UCSD-AML1 (cell line): ENCODE data around the gene STAT4.
A peak's percentile ranks its signal among the peaks of the same experiment; 100 is the strongest.
"Not testable (repeated sequence)": the region's sequence is repeated elsewhere in the genome, so short reads cannot be mapped to it uniquely, and the experiment has no call there.

Experiments used
- DNase-seq: peaks from one replicate; lab custom pipeline; 2025; ENCODE audit not compliant: unreplicated experiment; lab: John Stamatoyannopoulos, UW

STAT4 gene

GRCh38 chr2:190996947-190997346 is 153.8 kb downstream of the STAT4 start:
- DNase-seq = no peak

DNA sequence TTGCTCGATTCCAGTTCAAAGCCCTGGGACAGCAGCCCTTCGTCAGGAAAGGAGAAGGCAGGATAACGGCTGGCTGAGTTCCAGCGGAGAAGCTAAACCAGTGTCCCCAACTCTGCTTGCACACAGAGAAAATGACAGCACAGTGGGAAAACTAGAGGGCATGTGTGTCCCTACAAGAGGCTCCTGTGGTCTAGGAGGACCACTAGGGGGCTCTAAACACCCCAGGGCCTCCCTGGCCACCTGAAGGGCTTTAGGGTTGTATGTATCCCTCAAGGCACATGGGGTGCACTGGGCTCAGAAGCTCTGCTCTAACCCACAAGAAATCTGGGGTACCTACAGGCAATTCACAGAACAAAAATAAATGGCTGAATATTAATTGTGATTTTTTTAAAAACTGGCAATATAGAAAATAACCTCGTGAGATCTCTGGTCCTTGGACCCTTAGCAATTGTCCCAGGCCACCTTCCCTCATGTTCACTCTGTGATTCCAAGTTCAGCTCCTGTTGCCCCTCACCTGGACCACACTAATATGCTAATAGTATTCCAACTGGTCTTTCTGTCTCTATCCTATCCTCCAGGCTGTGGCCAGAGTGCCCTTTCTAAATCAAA is 154.4 kb downstream of the STAT4 start:
- peak; percentile 28 for DNase-seq

DNA sequence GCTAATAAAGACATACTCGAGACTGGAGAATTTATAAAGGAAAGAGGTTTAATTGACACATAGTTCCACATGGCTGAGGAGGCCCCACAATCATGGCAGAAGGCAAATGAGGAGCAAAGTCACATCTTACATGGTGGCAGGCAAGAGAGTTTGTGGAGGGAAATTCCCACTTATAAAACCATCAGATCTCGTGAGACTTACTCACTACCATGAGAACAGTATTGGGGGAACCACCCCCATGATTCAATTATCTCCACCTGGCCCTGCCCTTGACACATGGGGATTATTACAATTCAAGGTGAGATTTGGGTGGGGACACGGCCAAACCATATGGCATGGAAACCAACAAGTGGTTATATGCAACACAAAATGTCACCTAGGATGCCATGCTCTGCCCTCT is 155.5 kb downstream of the STAT4 start:
- DNase-seq = not testable (repeated sequence)

GRCh38 chr2:190994148-190994547 is 156.6 kb downstream of the STAT4 start:
- DNase-seq = no peak

DNA sequence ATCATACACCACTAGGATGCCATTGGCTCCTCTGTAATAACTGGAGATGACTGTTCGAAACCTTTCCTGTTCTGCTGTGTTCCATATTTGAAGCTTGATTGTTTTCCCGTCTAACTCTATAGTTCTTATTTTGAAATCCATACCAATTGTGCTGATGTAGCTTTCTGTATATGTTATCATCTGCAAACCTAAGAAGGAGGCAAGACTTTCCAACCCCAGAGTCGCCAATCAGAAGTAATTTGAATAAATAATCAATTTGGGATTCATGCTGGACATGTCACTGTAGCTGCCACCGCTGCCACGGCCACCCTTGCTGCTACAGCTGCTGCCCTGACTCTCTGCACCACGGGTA is 157.5 kb downstream of the STAT4 start:
- no peak for DNase-seq

DNA sequence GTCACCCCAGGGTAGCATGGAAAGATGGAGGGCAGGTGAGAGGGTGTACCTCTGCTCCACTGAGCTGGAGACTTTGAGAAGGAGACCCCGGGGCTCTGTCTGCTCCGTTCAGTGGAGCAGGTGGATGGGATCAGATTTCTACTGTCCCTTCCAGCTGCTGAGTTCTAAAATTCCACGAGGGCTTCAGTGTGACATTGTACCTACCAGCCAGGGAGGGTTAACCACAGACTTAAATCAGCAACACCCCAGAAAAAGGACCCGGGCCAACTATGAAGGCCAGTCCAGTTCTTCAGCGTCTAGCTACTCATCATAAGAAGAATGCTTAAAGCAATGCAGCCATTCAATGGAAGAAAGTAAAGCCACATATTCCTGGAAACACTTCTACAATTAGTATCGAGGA is 160.7 kb downstream of the STAT4 start:
- no peak for DNase-seq

DNA sequence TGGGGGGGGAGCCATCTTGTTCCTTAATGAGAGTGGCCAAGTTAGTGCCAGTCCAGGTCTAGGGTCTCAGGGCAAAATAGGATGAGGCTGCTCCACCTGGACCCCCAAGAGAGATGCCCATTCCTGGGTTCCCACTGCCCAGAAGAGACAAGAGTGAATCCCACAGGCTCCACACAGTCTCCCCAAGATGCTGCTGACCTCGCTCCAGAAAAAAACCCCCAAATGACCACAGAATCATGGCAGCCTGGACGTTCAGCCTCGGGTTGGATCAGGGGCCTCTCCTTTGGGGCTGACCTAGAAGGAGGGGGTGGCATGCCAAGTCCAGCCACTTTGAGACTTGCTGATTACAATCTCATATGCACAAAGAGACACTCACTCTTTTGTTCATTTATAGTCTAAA is 161.9 kb downstream of the STAT4 start:
- DNase-seq = no peak

- DNase-seq = no peak
Observed at GRCh38 chr2:190987938-190988337, 162.9 kb downstream of the STAT4 start.

DNA sequence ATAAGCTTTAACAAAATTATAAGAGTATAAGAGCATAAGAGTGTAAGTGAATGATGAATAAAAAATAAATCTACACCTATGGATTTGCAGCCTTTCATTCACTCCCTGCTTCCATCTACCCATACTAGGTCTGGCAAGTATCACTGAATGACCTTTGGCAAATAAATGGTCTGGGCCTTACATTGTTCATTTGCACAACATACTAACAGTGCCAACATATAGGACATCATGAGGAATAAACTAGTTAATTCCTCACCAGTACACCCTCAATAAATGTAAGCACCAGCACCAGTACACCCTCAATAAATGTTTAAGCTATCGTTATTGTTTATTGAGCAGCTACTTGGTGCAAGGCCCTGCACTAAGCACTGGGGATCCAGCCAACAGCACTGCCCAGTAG is 163.7 kb downstream of the STAT4 start:
- no peak for DNase-seq

DNA sequence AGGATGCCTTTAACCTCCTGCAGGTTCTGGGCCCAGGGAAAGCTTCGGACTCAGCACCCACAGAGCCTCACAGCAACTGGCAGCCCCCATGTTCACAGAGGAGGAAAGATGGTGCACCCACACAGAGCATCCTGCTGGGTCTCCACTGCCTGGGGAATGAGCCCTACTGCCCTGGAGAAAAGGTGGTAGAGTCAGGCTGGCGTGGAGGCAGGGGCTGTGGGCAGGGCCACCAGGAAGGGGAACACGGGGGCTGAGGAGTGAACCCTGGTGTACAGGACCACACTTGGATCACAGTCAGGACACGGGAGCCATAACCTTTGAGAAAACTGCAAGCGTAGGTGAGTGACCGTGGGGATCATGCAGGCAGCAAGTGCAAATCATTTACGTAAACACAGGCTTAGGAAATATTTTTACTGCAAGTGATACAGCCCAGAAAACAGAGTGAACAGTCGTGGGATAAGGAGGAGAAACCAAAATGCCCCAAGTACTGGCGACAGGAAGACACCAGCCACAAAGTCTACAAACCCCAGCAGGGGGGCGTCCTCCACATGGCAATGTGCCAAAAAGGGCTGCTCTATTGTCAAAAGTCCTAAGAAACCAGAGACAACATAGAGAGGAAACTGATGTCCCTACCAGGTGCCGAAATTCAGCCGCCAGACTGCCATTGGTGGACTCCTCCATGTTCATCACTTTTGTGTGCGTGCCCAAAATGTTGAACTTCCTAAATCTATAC is 164.4 kb downstream of the STAT4 start:
- DNase-seq = no peak

- DNase-seq = no peak
Observed at GRCh38 chr2:190984595-190984994, 166.2 kb downstream of the STAT4 start.

- DNase-seq = no peak
Observed at GRCh38 chr2:190982262-190983034, 168.3 kb downstream of the STAT4 start.

DNA sequence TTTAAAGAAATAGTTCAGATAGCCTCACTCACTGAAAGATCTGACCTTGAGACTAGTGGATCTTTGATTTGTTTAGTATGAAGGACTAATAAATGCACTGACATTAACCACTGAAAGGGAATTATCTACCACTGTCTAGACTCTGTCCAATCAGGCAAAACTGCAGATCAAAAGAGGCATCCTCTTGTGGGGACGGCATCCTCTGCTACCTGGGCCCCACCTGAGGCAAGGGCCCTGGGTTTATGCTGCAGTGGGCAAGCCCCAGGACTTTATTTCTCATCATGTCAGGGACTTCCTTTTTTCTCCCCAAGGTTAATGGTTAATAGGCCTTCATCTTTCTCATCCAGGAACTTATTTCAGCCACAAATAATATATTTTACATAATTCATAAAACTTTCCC is 169.1 kb downstream of the STAT4 start:
- DNase-seq = no peak

DNA sequence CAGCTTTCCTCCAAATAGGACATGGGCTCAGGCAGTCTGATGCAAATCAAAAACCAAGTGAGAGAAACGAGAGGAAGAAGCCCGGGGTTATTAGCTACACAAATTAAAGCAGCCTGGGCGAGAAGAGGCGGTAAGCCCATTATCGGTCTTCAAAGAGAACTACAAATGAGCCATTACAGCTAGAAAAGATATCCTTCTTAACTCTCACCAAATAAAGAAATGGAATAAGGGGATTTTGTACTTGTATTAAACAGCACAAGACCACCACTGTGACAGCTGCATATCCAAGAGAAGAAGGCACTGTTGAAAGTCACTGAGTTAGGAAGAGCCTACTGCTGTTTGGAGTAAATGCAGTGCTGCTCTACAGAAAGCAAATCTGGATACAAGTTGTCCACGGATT is 169.5 kb downstream of the STAT4 start:
- no peak for DNase-seq

DNA sequence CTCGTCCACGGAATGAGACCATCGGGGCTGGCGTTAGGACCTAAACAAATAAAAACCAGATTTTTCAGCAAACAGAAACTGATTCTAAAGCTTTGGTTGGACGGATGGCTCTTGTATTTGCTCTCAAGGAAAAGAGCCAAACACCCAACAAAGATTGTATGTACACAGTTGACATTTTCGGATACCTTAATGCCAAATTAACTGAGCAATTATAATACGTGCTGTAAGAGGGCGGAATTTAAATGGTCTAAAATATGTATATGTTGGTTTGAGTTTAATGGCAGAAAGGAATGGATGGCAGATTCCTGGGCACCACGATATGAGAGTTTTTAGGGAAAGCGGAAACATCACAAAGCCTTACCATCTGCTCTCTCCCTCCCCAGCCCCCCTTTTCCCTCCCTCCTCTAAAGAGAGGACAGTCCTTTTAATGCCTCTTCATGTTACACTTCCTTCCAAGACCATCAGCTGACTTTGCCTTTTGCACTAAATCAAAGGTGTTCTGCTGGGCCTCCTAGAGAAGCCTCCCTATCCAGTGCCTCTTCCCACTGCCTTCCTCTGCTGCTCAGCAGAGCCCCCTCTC is 170.1 kb downstream of the STAT4 start:
- DNase-seq = no peak

GRCh38 chr2:190979906-190980629 is 170.7 kb downstream of the STAT4 start:
- no peak for DNase-seq
